Endometrial microvascular endothelial cells (primary cell): ENCODE data around the gene MAP3K6. TPM values are rescaled to one million over a fixed set of nuclear protein-coding genes. Genes with fewer than 3 reads are reported as not detected.

Source experiments
- in situ Hi-C: cut with HindIII; loops from 2 replicates; pipeline ENCODE4 v1.10.0; 2017; ENCODE audit warnings: low sequenced_read_pairs, low pct_unique_long_range_greater_than_20kb; ENCODE audit errors: inconsistent ontology term
- total RNA-seq: library from RNA; depleted of rRNA; stranded (reverse); fragments of >200 nt; gene quantifications from one replicate; pipeline ENCODE4 v1.2.3, GENCODE V29; 2015; ENCODE audit errors: inconsistent ontology term

Gene MAP3K6
- total RNA-seq, 1 donor from 2014 or later: 18.0 TPM

GRCh38 chr1:27345272-27345671 lies 21.5 kb downstream of the MAP3K6 start:
- in situ Hi-C loops: no loop called here

GRCh38 chr1:27343639-27344025 lies 23.1 kb downstream of the MAP3K6 start:
- in situ Hi-C loops: no loop called here

GRCh38 chr1:27342778-27343638 lies 23.8 kb downstream of the MAP3K6 start:
- in situ Hi-C loops: no loop called here

GRCh38 chr1:27342391-27342777 lies 24.4 kb downstream of the MAP3K6 start:
- in situ Hi-C loops: no loop called here

- in situ Hi-C loops: no loop called here
Observed at GRCh38 chr1:27341525-27342252, 25.1 kb downstream of the MAP3K6 start, which contains the start of gene SYTL1. SYTL1 (plus strand) TSS chr1:27342022; CDS start chr1:27345335, 3,313 bp downstream.

- in situ Hi-C loops: no loop called here
Observed at GRCh38 chr1:27339213-27339612, 27.5 kb downstream of the MAP3K6 start.

GRCh38 chr1:27338751-27339150 lies 28.0 kb downstream of the MAP3K6 start:
- in situ Hi-C loops: no loop called here

GRCh38 chr1:27336756-27337155 lies 30.0 kb downstream of the MAP3K6 start:
- in situ Hi-C loops: no loop called here

- in situ Hi-C loops: no loop called here
Observed at GRCh38 chr1:27335506-27336422, 31.0 kb downstream of the MAP3K6 start.

GRCh38 chr1:27333717-27334279 lies 33.0 kb downstream of the MAP3K6 start:
- in situ Hi-C loops: no loop called here

- in situ Hi-C loops: no loop called here
Observed at GRCh38 chr1:27332536-27333281, 34.1 kb downstream of the MAP3K6 start.

GRCh38 chr1:27331922-27332321 lies 34.8 kb downstream of the MAP3K6 start:
- in situ Hi-C loops: no loop called here

- in situ Hi-C loops: no loop called here
Observed at GRCh38 chr1:27331426-27331825, 35.3 kb downstream of the MAP3K6 start.

- in situ Hi-C loops: no loop called here
Observed at GRCh38 chr1:27330786-27331185, 36.0 kb downstream of the MAP3K6 start.

- in situ Hi-C loops: no loop called here
Observed at GRCh38 chr1:27327964-27328363, 38.8 kb downstream of the MAP3K6 start.

GRCh38 chr1:27325286-27325685 lies 41.5 kb downstream of the MAP3K6 start:
- in situ Hi-C loops: no loop called here

GRCh38 chr1:27322569-27323240 lies 44.1 kb downstream of the MAP3K6 start:
- in situ Hi-C loops: no loop called here
